GM19452 (cell line): ENCODE data around the gene RBBP5.

Source experiments
- ATAC-seq: cut with Tn5 transposase; IDR thresholded peaks from one replicate; pipeline ENCODE4 v1.9.1; 2021; ENCODE audit not compliant: unreplicated experiment

Gene RBBP5

DNA sequence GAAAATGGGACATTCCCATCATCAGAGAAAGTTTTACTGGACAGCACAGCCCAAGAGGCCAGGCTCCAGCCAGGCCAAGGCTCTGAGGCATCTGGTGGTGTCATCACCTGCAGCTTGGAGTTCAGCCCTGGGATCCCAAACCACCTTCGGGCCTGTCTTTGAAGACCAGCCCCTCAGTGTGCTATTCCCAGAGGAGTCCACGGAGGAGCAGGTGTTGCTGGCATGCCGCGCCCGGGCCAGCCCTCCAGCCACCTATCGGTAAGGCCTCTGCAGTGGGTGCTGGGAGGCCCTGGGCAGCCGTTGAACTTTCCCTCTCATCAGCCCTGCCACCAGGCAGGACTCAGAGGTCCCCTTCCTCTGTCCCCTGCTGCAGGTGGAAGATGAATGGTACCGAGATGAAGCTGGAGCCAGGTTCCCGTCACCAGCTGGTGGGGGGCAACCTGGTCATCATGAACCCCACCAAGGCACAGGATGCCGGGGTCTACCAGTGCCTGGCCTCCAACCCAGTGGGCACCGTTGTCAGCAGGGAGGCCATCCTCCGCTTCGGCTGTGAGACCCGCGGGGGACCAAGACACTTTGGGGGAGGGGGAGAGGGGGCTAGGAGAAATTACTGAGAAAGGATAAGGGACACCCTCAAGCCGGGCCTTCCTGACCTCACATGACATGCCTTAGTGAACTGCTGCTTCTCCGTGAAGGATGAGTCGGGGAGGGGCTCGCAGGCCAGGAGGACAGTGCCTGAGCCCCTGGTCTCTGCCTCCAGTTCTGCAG lies 63.8 kb downstream of the RBBP5 start:
- ATAC-seq, result no peak

DNA sequence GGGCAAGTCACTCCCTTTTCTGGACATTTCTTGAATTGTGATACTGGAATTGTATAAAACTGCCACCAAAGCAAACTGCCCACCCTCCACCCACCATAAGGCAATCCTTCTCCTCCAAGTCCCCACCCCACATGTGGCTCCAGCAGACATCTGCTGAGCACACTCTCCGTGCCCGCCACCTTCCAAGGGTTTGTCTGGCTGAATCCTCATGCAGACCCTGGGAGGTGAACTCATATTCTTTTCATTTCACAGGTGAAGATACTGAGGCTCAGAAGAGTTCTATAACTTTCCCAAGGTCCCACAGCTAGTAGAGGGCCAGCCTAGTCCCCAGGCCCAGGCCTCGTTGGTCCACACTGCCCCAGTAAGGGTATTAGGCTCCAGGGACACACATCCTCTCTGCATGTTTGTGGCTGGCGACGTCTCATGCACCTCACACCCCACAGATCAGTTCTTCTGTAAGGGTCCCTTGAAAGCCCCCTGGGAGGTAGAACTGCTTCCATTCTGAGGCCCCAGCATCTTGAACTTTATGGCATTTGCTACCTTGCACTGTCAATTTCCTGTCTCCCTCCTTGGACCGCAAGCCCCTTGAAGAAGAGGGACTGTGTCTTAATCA lies 64.7 kb downstream of the RBBP5 start:
- ATAC-seq, result no peak

DNA sequence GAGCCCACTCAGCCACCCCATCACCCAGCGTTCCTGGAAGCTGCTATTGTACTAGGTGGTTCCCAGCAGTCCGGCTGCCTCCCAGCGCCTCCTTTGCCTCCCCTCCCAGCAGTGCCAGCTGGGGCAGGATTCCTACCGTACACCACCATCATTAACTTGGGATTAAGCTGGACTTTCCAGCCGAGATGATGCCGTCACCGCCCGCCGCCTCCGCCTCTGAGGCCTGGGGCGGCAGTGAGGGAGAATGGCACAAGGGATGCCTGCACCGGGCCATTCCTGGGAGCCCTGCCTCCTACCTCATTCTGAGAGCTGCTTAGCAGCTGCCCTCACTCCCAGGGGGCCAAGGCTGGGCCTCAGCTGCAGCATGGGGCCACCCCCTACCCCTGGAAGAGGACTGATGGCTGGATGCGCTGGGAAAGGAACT lies 65.6 kb downstream of the RBBP5 start:
- no peak for ATAC-seq

DNA sequence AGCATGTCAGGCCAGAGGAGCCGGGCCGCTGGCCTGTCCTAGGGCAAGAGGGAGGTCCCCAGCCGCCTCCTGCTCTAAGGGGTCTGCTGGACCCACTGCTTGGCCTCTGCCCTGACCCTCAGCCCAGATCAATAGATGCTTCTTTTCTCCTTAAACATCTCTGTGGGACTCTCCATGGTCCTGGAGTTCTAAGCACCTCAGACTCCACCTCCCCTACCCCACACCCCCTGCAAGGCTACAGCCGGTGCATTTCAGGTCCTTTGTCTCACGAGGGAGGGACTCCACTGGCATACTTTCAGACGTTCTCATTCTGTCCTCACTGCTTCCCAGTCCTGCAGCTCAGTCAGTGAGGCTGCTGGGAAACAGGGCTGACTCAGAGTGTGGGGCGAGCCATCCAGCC lies 67.8 kb downstream of the RBBP5 start:
- ATAC-seq, result no peak

DNA sequence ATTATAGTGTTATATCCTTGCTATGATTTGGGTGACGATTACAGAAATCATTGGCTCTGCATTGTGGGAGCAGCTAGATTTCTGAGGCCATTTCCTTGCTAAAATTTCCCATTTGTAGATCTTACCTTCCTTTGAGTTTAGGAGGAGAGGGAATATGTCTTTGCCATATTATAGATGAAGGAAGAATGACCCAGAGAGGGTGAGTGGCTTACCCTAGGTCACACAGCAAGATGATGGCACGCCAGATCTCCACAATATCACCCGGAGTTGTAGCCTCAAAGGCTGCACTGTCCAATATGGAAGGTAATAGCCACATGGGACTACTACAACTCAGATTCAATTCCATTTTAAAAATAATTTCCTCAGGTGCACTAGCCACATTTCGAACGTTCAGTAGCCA lies 68.5 kb downstream of the RBBP5 start:
- no peak for ATAC-seq

DNA sequence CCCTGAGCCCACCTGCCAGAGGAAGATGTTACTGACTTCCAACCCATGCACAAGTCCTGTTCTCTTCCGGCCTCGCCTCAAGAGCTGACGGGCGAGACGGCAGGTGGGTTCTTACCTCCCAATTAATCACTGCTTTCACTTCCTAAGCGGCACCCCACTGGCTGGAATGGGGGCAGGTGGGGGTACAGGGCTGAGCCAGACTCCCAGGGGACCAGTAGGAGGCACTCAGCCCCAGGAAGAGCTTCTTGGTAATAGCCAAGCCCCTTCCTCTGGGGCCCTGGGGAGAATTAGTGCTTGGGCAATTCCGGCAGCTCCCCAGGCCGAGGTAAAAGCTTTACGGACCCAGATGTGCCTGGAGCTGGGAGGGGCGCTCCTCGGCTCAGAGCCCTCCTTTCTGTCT lies 69.1 kb downstream of the RBBP5 start:
- no peak for ATAC-seq

DNA sequence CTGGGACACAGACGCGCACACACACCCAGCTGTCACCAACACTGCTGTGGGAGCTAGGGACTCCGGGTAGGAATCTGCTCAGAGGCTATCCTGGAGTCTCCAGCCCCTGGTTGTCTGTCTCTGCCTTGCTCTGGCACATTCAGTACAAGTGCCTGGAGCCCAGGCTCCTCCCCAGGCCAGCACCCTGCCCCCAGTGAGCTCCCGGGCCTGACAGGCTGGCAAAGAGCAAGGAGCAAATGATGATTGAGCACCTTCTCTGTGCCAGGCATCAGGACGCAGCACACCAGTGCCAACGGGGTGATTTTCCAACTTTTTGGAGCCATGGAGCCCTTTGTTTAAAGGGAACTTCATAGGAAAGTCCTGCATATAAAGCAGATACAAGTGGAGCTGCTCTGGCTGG lies 72.3 kb downstream of the RBBP5 start:
- ATAC-seq, result no peak

DNA sequence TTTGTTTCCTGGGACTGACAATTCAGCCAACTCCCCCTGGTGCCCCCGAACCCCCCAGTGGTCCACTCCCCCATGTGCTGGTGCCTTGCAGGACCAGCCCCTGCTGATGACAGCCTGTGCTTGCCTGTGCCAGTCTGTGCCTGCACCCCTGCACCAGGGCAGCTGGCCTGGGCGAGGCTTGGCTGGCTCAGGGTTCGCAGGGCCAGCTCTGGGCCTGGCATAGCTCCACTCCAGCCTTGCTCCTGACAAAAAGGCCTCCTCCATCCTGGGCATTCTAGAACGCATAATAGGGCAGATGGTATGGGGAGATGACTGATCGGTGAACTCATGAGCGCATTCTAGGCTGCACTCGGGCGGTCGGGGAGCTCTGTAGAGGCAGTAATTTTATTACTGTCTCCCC lies 73.4 kb downstream of the RBBP5 start:
- no peak for ATAC-seq

DNA sequence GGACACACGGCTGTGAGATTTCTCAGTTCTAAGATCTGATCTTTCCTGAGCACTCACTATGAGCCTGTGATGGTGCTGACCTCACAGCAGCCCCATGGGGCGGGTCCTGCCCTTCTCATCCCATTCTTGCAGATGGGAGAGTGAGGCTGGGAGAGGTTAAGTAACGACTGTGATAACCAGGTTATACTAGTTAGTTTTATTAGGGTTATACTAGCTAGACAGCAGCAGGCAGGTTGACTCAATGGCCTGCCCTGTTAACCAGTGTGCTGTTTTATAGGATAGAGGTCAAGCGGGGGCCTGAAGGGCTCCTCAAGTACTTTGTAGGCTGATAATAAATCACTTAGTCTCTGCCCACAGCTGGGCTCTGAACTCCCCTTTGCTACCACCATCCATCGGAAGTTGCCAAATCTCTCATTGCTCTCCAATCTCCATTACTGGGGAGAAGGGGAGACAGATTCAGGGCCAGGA lies 74.0 kb downstream of the RBBP5 start:
- ATAC-seq, result no peak

DNA sequence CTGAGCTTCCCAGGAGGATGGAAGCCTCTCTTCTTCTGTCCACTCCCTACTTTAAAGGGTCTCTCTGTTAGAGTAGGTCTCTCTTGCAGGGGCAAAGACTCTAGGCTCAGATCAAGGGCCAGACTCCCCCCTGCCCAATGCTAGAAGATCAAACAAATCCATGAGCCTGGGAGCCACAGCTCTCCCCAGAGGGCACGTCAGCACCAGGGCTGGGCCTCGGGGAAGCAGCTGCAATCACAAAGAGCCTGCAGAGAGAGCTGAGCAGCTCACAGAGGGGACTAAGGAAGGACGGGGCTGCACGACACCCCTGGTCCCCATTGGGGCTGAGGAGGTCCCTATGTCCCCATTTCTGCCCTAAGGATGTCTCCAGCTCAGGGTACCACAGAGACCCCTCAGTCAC lies 74.9 kb downstream of the RBBP5 start:
- no peak for ATAC-seq

DNA sequence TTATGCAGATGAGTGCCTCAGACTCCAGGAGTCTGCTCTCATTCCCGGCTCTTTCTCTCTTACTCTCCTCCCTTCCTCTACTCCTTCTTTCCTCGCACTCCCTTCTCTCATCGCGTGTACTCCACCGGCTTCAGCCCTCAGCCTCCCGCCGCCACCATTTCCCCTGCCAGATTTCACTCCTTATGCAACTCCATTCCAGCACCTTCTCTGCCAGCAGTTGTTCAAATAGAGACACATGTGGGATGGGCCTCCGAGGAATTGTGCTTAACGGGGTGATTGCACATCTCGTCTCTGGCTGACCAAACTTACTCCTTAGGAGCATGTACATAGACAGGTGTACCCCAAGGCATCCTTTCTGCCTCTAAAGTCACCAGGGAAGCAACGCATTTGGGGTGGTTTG lies 76.6 kb downstream of the RBBP5 start:
- ATAC-seq, result no peak

DNA sequence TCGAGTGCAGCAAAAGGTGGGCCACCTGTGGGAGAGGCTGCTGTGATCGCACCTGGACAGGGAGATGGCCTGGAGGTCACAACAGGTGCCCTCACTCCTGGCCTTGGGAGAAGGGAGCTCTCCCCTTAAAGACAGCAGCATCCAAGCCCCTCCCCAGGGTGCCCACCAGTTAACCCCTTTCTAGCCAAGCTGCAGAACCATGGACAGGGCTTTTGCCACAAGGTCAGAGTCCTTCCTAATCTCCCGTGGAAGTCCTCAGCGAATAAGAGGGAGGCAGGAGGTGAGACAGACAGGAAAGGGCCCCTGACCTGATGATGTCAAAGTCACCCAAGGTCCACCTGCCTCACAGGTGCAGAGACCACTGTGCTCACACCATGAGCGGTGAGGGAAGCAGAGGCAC lies 77.0 kb downstream of the RBBP5 start:
- ATAC-seq, result no peak

DNA sequence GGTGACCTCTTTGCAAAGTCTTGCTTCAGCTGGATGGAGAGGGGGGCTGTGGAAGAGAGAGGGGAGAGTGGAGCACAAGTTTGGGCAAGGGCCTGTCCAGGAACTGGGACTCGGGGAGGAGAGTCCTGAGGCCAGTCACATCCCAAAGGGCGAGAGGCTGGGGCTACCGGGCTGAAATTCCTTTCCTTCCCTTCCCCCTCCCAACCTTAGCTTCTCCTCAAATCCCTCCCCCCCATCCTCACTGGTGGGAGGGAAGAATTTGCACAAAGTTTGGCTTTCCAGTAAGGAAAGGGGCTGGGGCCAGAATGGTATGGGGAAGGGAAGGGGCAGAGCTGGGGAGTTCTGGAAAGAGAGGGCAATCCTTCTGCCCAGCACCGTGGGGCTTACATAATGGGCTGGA lies 77.9 kb downstream of the RBBP5 start:
- ATAC-seq, result no peak

DNA sequence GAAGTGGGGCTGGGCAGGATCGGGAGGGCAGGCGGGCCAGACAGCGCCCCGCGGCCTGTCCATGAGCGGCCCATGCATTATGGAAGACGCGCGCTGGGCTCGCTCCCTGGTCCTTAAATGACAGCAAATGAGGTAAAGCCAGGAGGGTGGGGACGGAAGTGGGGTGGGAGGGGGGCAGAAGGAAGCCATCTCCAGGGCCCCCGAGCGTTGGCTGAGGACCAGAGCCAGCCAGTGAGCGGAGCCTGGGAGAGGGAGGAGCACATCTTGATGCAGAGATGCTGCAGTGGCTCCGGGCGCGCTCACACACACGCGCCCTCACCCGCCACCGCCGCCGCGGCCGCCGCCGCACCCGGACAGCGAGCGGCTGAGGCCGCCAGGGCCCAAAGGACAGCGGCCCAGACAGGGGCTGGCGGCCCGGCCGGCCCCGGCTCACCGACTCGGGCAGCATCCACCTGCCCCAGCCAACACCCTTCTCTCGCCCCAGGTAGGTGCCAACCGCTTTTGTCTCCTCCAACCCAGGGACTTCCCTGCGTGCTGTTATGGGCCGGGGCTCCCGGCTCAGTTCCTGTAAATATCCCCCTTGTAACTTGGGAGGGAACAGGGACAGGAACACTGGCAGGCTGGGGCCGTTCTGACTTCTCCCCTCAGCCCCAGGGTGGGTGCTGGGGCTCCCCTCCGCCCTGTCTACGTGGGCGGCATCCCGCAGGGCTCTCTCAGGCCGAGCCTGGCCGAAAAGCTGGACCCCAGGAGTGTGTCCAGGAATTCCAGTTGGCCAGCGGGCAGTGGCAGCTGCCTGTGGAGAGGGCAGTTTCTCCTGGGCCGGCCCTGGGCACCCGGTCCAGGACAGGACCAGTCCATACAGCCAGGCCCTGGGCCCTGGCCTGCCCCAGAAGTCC lies 78.6 kb downstream of the RBBP5 start, which contains the start of gene CNTN2:
TSS of gene CNTN2 (plus strand) at position 302 of the 896 bp plus-strand sequence. CDS start 9,974 bp downstream, outside the sequence.
- no peak for ATAC-seq

DNA sequence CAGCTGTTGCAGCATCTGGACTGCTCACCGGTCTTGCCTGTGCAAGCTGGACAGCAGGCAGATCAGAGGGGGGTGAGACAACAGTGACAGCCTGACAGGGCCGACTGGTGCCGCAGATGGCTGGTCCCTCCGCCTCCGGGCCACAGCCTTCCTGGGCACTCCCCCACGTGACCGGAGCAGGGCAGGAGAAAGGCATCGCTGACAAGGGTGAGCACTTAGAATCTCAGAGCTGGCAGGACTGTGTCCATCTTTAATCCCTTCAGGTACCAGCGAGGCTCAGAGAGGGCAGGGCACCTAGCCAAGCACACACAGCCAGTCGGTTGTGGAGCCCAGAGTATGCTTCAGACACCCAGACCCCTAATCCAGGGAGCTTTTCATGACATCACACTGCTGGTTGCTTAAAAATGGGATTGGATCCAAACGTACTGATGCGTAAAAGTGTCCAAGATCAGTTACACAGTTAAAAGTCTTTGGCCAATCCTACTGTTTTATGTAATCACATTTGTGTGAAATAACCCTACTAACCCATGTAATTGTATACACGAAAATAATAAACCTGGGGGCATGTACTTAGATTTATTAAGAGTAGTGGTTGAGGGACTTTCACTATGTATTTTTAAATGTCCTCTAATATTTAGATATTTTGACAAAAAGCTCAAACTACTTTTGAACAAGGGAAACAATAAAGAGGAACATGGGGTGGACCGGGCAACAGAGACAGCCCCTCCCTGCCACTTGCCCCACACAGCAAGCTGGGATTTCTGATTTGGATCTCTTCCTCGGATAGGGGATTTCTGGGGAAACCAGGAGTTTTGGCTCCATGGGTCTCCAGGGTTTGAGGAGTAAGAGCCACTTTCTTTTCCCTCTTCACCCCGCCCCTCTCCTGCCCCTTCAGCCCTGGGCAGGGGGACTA lies 79.5 kb downstream of the RBBP5 start:
- no peak for ATAC-seq

DNA sequence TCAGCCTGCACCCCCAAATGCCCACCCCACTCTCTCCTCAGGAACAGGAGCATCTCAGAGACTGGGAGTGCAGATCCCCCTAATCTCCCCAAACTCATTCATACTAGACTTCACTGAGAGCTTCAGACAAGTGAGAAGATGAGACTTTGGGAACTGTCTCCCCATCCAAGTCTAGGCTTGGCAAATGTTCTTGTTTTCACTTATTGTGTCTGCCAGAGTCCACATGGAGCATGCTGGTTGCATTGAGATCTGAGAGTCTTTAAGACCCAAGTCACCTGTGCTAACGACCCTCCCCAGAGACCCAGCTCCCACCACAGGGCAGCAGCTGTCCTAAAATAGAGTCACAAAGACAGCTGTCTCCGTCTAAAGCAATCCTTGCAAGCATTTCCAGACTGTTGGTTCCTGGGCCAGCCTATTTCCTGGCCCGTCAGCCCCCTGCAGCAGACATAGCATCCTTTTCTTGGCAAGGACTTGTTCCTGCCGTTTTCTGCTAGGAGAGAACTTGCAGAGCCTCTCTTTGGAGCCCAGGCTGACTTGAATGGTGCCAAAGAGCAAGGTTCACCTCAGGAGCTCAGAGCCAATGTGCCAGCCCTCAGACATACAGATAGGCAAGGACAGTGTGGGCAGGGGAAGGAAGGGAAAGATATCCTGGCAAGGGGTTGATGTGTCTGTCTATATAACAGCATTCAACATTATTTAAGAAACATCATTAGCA lies 80.6 kb downstream of the RBBP5 start:
- no peak for ATAC-seq

DNA sequence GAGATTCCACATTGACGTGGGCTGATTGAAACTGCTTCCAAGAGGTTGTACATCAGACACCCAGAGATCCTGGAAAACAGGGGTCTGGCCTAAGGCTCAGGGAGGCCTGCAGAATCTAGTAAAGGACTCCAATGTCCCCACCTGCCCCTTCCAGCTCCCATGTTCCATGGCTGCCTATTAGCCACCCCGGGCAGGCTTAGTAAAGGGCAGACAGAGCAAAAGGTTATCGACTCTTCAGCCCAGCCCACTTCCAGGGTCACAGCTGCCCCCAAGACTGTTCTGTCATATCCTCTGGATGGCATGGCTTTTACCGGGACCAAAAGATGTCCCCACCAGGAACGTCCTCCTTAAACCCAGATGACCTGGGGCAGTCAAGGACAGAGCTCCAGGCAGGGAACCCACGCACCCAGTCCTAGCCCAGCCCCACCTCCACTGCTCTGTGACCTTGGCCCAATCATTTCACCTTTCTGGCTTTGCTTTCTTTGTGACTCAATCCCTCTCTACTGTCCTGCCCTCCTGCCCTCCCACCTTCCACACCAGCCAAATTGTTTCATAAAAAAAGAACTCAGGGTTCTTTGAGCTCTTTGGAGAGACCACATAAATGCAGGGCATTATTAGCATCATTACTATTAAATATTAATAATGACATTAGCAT lies 83.5 kb downstream of the RBBP5 start:
- no peak for ATAC-seq

DNA sequence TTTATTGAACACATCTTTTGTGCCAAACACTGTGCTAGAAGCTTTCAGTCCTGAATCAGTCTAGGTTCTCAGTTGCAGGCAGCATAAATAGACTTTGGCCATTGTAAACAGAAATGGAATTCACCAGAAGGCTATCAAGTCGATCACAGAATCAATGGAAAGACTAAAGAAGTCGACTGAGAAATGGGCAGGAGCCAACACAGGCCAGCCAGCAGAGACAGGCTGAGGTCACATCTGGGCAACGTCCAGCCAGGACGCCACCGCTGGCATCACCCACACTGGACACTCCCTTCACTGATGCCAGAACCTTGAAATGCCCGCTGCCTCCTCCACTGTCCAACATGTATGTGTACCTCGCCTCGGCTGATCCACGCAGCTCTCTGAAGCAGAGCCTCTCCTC lies 84.2 kb downstream of the RBBP5 start:
- no peak for ATAC-seq
